Measurements from ENCODE around the gene EXOC3L4.

DNA sequence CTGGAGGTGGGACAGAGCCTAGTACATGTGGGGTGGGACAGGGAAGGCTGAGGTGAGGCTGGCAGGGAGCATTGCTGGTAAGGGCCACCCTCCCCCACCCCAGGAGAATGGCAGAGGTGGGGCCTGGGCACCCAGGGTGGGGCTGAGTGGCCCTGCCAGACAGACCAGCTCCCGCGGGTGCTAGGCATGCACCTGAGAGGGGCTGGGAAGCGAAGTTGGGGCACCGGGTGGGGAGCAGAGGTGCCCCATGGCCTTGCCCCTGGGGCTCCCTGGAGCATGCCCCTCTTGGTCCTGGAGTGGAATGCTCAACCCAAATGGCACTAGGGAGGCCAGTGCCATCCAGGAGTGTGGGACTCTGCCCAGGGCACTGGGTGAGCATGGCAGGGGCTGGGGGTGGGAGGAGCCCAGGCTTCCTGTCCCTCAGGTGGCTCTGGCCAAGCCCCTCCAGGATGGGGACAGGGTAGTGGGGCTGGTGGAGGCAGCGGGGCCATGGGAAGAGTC is 30.0 kb downstream of the EXOC3L4 start:
- TF ChIP-seq, protein P1, sequence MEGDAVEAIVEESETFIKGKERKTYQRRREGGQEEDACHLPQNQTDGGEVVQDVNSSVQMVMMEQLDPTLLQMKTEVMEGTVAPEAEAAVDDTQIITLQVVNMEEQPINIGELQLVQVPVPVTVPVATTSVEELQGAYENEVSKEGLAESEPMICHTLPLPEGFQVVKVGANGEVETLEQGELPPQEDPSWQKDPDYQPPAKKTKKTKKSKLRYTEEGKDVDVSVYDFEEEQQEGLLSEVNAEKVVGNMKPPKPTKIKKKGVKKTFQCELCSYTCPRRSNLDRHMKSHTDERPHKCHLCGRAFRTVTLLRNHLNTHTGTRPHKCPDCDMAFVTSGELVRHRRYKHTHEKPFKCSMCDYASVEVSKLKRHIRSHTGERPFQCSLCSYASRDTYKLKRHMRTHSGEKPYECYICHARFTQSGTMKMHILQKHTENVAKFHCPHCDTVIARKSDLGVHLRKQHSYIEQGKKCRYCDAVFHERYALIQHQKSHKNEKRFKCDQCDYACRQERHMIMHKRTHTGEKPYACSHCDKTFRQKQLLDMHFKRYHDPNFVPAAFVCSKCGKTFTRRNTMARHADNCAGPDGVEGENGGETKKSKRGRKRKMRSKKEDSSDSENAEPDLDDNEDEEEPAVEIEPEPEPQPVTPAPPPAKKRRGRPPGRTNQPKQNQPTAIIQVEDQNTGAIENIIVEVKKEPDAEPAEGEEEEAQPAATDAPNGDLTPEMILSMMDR (IDR thresholded peaks at IDR 0.05), result no peak
- no peak for TF ChIP-seq POLR2A (IDR thresholded peaks at IDR 0.05)

Measured in right lobe of liver (tissue), 4 donors.